ENCODE measurements around the gene RCAN2.

Gene RCAN2

GRCh38 chr6:46191961-46192360 is 299.3 kb downstream of the RCAN2 start:
- TF ChIP-seq, protein P1, sequence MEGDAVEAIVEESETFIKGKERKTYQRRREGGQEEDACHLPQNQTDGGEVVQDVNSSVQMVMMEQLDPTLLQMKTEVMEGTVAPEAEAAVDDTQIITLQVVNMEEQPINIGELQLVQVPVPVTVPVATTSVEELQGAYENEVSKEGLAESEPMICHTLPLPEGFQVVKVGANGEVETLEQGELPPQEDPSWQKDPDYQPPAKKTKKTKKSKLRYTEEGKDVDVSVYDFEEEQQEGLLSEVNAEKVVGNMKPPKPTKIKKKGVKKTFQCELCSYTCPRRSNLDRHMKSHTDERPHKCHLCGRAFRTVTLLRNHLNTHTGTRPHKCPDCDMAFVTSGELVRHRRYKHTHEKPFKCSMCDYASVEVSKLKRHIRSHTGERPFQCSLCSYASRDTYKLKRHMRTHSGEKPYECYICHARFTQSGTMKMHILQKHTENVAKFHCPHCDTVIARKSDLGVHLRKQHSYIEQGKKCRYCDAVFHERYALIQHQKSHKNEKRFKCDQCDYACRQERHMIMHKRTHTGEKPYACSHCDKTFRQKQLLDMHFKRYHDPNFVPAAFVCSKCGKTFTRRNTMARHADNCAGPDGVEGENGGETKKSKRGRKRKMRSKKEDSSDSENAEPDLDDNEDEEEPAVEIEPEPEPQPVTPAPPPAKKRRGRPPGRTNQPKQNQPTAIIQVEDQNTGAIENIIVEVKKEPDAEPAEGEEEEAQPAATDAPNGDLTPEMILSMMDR (conservative IDR thresholded peaks at IDR 0.05; ENCODE audit: control insufficient read depth, insufficient read depth, low read depth, low read length), result no peak
- H3K4me3 ChIP-seq (ENCODE audit: control insufficient read depth, low read depth, low read length), result no peak overlapping the region
- DNase-seq (ENCODE audit: low read depth), result peak; percentile 97

- no peak for DNase-seq (ENCODE audit: low read depth)
- H3K4me3 ChIP-seq (ENCODE audit: control insufficient read depth, low read depth, low read length), result no peak overlapping the region
- TF ChIP-seq, protein P1 (conservative IDR thresholded peaks at IDR 0.05; ENCODE audit: control insufficient read depth, insufficient read depth, low read depth, low read length), result no peak
These were observed 300.4 kb downstream of the RCAN2 start for GRCh38 chr6:46190889-46191288.

DNA sequence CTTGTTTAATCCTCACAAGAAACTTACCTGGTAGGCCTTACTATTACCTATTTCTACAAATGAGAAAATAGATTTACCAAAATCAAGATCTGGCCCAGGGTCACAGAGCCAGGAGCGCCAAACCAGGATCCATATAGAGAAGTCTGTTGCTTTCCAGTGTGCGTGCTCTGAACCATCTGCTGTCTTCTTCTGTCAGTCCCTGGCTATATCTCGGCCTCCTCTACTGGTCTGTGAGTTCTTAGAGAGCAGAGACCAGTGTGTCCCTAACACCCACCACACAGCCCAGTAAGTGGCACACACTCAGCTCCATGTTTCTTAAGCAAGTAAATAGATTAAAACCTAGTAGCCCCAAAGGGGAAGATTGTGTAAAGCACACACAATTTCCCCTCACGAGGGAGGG is 301.5 kb downstream of the RCAN2 start:
- no peak for DNase-seq (ENCODE audit: low read depth)
- H3K4me3 ChIP-seq (ENCODE audit: control insufficient read depth, low read depth, low read length), result no peak overlapping the region
- TF ChIP-seq, protein P1 (conservative IDR thresholded peaks at IDR 0.05; ENCODE audit: control insufficient read depth, insufficient read depth, low read depth, low read length), result no peak

DNA sequence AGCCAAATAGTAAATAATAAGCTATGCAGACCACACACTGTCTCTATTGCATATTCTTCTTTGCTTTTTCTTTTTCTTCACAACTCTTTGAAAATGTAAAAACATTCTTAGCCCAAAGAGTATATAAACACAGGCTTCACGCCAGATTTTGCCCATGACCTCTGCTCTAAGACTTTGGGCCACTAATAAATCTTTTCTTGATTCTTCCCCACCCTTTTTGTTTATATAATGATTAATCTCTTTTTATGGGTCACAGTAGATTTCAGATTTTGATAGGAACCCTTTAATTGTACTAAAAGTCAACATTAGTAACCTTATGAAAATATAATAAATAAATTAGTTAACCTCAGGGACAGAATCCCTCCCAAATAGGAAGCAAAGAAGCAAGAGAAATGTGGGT is 304.7 kb downstream of the RCAN2 start:
- TF ChIP-seq, protein P1 (conservative IDR thresholded peaks at IDR 0.05; ENCODE audit: control insufficient read depth, insufficient read depth, low read depth, low read length), result no peak
- H3K4me3 ChIP-seq (ENCODE audit: control insufficient read depth, low read depth, low read length), result no peak overlapping the region
- DNase-seq (ENCODE audit: low read depth), result no peak

DNA sequence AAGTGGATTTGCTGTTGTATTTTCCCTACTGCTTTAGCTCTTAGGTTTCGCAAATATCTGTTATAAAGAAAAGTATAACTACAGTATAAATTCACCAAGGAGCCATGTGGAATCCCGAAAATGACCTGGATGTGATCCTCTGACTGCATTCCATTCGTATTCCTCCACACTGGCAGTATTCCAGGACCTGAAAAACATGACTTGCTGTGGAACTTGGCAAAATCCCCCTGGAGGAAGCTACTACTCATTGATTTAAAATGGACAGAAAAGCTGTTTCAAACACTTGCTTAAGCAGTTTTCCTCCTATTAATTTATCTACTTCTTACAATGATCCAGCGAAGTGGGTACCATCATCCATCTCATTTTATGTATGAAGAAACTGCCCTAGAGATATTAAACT is 307.1 kb downstream of the RCAN2 start:
- TF ChIP-seq, protein P1 (conservative IDR thresholded peaks at IDR 0.05; ENCODE audit: control insufficient read depth, insufficient read depth, low read depth, low read length), result peak; percentile 35
- peak; percentile 94 for DNase-seq (ENCODE audit: low read depth)

GRCh38 chr6:46175976-46176375 is 315.3 kb downstream of the RCAN2 start:
- no peak for DNase-seq (ENCODE audit: low read depth)
- no peak overlapping the region for H3K4me3 ChIP-seq (ENCODE audit: control insufficient read depth, low read depth, low read length)
- TF ChIP-seq, protein P1 (conservative IDR thresholded peaks at IDR 0.05; ENCODE audit: control insufficient read depth, insufficient read depth, low read depth, low read length), result no peak

More for the DNA sequence above, 307.1 kb downstream of the RCAN2 start:
- no peak overlapping the region for H3K4me3 ChIP-seq (ENCODE audit: control insufficient read depth, low read depth, low read length)

DNA sequence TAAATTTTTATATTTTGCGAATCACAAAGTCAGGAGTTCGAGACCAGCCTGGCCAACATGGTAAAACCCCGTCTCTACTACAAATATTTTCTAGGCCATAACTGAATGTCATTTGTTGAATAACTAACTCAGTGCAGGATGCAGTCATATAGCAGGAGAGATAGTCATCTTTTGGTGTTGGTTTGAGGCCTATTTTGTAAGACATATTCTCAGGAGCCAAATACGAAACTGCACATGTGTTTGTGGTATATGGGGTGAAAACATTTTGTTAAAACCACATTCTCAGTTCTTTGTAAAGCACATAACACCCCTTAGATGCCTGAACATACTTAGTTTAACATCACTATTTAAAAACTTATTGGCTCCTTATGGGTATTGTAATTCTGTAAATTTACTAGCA is 315.8 kb downstream of the RCAN2 start:
- TF ChIP-seq, protein P1 (conservative IDR thresholded peaks at IDR 0.05; ENCODE audit: control insufficient read depth, insufficient read depth, low read depth, low read length), result no peak

More for the DNA sequence above, 315.8 kb downstream of the RCAN2 start:
- H3K4me3 ChIP-seq (ENCODE audit: control insufficient read depth, low read depth, low read length), result no peak overlapping the region
- DNase-seq (ENCODE audit: low read depth), result peak; percentile 19
